Measurements from ENCODE around the gene NKPD1. TPM values are rescaled to one million over a fixed set of nuclear protein-coding genes. Genes with fewer than 3 reads are reported as not detected.

NKPD1 gene
- polyA plus RNA-seq, 3 donors = 0.19 to 0.31 (median 0.21) TPM

DNA sequence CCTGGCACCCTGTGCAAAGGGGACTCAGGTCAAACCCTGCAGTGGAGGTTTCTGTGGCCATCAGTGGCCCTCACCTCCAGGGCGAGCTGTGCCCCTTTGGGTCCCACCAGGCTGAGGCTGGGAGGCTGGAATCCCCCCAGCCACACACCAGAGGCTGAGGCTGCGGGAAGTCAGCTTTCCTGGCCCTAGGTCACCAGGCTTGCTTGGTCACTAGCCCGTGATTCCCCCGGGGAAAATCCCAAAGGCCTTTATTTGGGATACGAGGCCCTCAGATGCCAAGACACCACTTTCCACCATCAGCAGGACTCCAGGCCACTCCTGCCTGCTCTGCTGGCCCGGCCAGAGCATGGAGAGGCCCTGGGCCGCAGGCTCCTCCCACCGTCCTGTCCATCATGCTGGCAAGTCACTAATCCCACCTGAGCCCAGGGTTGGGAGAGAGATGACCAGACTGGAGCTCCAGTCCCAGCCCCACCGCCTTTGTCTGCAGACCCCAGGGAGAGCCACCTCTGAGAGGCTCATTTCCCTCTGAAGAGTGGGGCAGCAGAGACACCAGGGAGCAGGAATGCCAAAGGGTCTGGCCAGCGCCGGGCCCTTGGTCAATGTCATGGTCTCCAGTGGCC is 4.7 kb downstream of the NKPD1 start:
- DNase-seq = no peak

DNA sequence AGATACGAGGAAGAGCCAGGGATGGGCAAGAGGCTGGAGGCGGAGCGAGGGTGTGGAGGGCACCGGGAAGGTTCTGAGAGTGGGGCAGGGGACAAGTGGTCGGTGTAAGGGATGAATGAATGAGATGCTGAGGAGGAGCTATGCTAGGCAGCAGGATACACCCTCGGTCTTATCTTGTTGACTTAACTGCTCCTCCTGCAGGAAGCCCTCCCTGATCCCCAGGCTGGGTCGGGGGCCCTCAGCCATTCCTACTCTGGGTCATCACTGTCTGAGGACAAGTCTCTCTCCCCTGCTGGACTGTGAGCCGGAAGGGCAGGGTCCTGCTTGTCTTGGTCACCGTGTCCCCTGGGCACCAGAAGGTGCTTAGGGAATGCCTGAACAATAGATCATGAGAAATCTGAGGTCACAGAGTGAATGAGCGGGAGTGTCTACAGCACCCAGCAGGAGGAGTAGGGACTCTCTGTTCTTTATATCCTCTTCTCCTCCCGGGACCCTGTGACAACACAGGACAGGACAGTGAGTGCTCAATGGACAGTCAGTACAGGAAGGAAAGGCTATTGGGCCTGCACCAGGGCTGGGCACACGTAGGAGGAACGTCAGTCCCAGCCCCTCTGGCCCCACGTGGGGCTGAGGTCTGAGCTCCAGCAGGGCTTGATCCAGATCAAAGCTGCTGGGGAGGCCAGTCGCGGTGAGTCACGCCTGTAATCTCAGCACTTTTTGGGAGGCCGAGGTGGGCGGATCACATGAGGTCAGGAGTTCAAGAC is 6.5 kb downstream of the NKPD1 start:
- no peak for DNase-seq

DNA sequence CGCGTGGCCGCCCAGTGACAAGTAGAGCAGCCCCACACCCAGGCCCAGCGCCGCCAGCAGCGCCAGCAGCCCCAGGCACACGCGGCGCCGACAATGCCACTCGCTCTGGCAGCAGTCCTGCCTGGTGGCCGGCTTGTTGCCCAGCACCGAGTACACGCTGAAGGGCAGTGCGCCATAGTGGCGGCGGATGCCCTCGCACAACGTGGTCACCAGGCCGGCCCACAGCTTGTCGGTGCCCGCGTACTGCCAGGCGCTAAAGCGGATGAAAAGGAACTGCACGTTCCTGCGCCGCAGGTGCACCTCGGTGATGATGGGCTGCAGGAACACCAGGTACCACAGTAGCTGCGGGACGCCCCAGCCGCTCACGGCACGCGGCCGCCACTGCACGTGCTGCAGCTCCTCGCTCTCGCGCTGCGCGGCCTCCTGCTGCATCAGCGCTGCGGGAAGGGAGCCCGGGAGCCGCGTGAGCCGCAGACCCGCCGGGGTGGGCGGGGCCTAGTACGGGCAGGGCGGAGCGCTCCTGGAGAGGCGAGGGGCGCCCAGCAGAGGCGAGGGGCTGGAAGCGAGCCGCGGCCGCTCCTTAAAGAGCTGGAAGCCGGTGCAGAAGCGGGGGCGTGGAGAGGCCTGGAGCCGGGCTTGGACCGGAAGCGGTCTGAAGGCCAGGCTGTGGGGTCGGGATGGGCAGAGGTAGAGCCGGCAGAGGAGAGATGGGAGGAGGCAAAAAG is 7.3 kb downstream of the NKPD1 start:
- DNase-seq = peak; percentile 46

DNA sequence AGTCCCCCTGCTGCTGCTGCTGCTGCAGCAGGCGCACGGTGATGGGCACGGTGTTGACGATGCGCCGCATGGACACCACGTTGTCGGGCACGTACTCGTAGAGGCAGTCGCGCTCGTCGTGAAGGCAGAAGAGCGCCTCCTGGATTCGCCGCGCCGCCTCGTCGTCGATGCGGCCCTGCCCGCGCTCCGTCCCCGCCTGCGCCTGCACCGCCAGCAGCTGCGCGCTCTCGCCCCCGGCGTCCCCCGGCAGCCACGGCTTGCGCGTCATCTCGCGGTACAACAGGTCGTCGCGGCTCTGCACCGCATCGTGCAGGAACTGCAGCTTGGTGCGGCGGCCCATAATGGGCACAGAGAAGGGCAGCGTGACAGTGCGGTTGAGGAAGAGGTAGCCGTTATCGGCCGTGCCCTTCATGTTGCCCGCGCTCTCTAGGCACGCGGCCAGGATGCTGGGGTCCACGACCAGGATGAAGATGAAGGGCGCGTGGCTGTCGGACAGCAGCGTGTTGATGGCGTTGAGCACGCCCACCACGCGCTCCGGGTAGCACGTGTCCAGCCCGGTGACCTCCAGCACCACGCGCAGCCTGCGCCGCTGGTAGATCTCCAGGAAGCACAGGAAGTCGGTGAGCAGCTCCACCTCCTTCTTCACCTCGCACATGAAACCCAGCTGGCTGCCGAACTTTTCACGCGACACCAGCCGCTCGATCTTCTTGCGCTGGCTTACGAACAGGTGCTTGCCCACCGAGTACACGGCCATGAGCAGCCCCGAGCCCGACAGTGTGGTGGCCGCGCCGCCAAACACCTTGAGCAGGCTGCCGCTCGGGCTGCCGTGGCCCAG is 8.1 kb downstream of the NKPD1 start:
- peak; percentile 40 for DNase-seq

DNA sequence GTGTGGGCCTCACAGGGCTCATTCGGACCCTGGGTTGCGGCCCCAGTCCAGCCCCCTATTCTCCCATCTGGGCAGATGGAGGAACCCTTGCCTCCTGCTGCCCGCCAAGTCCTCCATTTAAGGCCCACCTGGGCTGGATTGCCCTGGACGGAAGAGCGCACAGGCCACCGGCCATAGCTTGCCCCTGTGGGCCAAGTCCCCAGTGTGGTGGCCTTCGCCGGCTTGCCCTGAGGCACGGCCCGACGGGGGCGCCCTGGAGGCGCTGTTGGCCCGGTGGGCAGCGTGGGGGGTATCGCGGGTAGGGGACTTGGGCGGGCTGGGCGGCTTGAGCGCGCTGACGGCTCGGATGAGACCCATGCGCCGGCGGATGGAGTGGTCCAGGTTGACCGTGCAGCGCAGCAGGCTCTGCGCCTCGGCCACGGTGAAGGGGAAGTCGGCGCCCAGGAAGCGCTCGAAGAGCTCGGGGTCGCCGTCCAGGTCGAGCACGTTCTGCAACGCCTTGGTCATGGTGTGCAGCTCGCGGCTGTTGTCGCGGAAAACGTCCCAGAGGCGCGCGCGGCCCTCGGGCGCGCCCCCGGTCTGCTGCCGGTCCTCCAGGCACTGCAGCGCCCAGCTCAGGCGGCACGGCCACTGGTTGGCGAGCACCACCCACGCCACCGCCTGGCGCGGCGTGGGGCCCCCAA is 8.8 kb downstream of the NKPD1 start:
- no peak for DNase-seq

DNA sequence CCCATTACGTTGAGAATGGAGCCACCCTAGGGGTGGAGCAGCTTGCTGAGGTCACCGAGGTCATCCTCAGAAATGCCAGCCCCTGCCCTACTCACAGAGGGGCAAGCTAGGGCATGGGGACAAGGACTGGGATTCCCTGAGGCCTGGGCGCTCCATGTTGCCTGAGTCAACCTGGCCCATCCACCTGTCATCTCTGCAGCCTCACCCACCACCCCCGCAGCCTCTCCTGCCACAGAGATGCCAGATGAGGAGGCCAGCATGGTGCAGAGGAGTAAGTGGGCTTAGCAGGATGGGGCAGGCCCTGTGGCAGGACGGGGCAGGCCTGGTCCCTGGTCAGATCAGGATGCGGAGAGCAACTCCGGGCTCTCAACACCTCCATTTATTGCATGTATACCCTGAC is 9.5 kb downstream of the NKPD1 start:
- DNase-seq = no peak

DNA sequence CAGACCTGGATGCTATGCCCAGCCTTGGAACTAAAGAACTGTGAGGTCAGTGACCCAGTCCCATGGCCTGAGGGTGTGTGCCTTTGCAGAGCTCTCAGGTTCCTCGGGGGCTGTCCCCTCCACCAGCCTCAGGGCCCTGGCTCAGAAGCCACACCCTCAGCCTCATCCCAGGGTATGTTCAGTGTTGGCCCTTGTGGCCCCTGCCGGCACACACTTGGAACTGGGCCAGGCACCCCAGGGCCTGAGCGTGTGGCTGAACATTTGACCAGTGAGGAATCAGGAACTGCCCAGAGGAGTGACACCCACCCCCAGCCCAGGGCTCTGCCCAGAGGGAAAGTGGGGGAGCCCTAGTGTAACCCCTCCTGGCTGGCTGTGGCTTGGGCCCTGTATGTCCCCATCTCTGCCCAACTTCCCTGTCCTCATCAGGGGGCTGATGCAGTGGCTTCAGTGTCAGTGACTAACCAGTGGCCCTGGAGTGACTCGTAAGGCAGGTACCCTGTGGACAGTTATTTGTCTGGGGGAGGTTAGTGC is 10.0 kb downstream of the NKPD1 start:
- no peak for DNase-seq

DNA sequence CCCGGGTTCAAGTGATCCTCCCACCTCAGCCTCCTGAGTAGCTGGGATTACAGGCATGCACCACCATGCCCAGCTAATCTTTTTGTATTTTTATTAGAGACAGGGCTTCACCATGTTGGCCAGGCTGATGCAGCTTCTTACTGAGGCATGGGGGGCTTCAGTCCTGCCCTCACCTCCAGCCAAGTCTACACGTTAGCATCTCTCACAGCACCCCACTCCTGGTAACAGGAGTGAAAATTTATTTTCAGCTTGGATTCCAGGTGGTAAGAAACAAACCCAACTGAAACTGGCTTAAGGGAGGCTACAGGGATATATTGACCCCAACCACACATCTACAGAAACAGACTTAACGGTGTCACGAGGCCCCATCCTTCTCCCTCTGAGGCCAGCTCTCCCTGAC is 10.6 kb downstream of the NKPD1 start:
- DNase-seq = no peak

DNA sequence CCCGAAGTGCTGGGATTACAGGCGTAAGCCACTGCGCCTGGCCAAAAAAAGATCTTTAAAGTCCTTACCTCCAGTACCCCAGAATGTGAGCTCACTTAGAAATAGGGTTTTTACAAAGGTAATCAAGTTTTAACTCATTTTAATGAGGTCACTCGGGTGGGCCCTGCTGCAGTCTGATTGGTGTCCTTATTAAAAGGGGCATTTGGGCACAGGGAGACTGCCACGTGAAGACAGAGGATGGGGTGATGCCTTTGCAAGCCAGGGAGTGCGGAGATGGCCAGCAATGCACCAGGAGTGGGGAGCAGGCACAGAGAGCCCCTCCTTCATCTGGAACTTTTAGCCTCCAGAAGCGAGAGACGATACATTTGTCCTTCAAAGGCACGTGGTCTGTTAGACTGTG is 11.7 kb downstream of the NKPD1 start:
- DNase-seq = no peak

DNA sequence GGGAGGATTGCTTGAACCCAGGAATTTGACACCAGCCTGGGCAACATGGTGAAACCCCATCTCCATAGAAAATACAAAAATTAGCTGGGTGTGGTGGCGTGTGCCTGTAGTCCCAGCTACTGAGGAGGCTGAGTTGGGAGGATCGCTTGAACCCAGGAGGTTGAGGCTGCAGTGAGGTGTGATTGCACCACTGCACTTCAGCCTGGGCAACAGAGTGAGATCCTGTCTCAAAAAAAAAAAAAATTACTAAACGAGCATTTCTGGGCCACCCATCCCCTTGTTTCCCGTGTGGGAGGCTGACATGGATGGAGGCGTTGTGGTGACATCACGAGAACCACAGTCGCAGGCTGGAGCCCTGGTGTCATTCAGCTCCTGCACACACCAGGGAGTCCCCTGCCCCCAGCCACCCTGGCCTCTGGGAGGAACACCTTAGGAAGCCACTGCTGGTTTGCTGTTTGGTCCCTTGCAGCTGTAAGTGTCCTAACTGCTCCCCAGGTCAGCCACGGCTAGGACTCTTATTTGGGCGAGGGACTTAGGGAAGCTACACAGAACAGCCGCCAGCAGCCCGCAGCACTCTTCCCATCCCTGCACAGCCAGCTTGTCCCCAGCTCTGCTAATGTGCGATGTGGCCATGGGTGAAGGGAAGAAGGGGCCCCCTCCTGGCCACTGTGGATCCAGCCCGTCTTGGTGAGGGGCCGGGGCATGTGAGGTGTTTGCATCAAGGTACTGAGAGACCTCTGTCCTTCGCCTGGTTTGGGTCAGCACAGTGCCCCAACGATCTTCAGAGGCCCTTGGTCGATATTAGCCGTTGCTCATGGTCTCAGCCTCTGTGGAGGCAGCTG is 12.7 kb downstream of the NKPD1 start:
- DNase-seq = no peak

DNA sequence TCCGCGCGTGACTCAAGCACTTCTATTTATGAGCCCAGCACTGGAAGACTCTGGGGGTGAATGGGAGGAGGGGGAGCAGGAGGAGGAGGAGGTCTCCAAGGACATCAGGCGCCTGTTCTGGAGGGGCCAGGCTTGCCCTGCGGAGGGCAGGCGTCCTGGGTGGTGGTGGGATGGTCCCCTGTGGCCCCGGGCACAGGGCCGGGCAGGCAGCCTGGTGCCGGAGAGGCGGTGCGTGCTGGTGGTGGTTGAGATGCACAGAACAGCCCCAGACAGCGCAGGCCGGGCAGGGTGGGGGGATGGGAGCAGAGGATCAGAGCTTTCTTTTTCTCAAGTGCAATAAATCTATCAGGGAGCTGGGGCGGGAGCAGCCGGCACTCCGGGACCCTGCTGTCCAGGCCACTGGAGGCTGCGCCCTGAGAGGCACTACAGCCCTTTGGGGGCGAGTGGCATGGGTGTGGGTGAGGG is 14.0 kb downstream of the NKPD1 start:
- no peak for DNase-seq

DNA sequence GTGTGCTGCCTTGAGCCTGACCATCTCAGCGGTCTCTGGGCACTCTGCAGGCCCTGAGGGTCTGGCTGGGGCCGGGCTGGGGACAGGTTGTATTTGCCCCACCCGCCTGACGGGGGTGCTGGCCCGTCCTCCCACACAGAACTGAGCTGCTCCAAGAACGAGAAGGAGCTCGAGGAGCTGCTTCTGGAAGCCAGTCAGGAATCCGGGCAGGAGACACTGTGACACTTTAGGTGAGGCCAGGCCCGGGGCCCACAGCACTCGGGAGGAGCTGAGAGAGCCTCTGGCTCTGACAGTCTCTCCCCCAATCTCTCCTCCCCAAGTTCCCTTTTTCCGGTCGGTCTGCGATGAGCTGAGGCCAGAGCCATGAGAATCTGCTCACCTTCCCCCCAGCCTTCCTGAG is 14.5 kb downstream of the NKPD1 start:
- DNase-seq = no peak

DNA sequence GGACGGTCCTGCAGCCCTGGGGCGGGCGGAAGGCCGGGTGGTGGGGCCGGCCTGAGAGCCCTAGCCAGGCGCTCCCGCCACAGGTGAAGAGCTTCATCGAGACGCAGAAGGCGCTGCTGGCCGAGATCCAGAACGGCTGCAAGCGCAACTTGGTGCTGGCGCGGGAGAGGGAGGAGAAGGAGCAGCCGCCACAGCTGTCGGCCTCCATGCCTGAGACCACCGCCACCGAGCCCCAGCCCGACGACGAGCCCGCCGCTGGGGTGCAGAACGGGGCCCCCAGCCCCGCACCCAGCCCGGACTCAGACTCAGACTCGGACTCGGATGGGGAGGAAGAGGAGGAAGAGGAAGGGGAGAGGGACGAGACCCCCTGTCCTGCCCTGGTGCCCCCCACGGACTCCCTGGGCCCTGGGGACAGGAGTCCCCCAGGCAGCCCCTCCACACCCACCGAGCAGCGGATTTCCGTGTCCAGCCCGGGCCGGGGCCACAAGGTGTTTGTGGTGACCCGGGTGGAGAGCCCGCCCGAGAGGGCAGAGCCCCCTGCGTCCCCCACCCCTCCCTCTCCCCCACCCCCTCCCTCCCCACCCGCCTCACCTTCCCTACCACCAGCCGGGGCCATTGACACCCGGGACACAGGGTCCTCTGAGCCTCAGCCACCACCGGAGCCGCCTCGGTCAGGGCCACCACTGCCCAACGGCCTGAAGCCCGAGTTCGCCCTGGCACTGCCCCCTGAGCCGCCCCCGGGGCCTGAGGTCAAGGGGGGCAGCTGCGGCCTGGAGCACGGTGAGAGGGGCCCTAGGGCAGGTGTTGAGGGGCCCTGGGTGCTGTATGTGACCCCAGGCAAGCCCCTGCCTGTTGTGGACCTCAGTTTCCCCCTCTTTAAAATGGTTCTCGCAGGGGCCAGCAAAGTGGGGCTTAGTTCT is 15.3 kb downstream of the NKPD1 start:
- no peak for DNase-seq

DNA sequence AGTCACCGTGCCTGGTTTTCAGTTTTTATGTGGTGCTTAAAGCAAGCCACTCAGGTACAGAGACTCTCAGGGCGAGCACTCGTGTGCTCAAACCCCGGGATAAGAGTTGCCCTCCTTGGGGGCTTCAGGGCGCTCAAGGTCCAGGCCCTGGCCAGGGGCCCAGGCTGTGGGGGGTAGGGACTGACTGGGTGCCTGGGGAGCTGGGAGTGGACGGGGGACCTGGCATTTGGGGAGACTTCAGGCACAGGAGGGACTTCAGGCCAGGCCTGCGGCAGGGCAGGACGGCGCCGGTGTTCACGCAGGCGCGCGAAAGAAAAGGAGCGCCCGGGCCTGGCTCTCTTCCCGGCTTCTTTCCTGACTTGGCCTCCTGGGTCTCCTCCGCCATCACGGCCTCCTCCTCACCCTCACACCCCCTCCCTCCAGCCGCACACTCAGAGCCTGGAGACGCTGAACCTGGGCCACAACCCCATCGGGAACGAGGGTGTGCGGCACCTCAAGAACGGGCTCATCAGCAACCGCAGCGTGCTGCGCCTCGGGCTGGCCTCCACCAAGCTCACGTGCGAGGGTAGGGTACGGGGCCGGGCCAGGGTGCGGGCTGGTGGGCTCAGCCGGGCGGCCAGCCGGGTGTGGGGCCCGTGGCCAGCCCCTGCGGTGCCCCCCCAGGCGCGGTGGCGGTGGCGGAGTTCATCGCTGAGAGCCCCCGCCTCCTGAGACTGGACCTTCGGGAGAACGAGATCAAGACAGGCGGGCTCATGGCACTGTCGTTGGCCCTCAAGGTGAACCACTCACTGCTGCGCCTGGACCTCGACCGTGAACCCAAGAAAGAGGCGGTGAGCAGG is 16.1 kb downstream of the NKPD1 start:
- no peak for DNase-seq

DNA sequence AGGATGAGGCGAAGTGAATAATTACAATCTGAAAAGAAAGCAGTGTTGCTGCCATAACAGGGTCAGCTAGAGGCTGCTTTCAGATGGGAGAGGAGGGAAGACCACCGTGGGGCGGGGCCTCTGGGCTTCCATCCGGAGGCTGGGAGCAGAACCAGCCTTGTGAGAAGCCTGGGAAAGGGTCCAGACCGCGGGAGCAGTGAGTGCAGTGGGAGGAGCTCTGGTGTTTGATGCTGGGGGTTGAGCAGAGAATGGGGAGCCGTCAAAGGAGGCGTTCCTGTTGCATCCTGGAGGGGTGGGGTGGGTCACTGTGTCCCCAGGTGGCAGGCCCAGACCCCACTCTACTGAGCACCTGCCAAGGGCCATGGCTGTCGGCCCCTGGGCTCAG is 18.1 kb downstream of the NKPD1 start:
- no peak for DNase-seq

DNA sequence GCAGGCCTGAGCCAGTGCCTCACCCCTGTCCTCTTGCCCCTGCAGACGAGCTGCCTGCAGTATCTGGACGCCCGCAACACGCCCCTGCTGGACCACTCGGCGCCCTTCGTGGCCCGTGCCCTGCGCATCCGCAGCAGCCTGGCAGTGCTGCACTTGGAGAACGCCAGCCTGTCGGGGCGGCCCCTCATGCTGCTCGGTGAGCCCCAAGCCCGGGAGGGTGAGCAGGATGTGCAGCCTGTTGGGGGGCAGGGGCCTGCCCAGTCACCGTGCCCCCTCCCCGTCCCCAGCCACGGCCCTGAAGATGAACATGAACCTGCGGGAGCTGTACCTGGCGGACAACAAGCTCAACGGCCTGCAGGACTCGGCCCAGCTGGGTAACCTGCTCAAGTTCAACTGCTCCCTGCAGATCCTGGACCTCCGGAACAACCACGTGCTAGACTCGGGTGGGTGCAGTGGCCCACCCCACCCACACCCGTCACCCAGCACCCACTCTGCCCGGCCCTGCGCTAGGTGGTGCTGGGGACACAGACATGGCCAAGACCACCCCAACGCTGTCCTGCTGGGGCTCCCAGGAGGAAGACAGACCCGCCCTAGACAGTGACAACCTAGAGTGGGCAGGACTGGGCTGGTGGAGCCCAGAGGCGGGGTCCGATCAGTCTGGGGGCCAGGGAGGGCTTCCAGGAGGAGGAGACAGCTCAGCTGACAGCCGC is 18.6 kb downstream of the NKPD1 start:
- DNase-seq = no peak

DNA sequence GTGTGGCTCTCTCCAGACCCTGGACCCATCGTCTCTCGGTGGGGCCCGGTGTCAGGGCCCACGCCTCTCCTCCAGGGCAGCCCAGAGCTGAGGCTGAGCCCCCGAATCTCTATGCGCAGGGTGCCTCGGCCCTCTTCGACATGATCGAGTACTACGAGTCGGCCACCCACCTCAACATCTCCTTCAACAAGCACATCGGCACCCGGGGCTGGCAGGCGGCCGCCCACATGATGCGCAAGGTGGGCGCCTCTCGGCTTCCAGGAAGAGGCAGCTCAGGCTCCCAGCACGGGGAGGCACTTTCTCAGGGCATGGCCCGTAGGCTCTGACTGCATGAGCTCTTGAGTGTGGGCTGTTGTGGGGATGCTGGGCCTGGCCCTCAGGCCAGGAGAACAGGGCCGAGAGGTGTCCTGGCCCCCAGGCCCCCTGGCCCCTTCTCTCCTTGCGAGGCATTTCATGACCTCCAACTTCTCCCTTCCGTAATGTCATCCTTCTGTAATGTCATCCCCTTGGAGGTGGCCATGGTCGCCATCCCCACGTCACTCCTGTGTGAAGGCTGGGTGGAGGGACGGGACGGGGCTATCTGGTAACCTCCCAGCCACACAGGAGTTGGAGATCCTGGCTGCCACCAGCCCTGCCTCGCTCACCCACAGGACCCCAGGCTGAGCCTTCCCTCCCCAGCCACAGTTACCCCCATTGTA is 19.4 kb downstream of the NKPD1 start:
- no peak for DNase-seq
